D341Med (cell line): ENCODE measurements around the gene ETV4.

Experiments
- DNase-seq: peaks from one replicate; pipeline ENCODE4 v3.0.0; 2012; ENCODE audit warnings: low spot score

Gene ETV4

DNA sequence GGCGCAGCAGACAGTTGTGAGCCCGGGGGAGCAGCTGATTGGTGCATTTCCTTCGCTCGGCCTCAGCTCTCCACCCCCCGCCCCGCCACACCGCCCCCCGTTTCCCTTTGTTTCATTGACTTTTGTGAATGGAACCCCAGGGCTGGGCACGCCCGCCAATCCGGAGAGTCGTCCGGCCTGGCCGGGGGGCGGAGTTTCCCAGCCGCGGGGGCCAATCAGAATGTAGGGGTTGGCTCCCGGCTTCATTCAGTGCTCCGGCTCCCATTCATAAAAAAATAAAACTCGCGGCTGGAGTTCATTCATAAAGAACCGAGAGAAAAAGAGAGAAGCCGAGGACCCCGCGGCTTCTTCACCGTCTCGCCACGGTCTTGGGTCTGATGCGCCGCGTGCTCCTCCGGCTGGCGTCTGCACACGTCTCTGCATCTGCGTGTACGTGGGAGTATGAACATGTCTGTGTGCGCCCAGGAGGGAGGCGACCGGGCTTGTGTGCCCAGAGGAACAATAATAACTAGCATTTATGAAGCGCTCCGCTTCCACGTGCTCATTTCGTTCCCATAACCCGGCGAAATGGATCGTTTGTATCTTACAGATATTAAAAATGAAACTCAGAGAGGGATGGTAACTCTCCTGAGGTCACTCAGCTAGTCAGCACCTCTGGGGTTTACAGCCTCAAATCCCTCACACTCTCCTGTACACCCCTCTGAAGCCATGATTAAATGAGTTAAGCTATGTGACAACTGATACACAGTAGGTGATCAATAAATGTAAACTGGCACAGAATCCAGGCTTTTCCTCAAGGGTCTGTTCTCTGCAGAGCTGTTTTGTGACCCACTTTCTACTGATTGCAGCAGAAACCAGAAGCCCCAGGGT is at the start of gene ETV4:
ETV4 (minus strand) TSS at position 22 of the 870 bp plus-strand sequence. CDS start 723 bp downstream, outside the sequence.
- DNase-seq: peak; percentile 99

DNA sequence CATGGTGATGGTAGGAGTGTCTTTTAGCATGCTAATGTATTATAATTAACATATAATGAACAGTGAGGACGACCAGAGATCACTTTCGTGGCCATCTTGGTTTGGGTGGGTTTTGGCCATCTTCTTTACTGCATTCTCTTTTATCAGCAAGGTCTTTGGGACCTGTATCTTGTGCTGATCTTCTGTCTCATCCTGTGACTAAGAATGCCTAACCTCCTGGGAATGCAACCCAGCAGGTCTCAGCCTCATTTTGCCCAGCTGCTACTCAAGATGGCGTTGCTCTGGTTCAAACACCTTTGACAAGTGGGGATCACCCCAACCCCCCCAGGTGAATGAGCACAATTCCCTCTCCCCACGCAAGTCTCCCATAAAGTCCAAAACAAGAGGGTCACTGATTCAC is 49.3 kb upstream of the ETV4 start:
- DNase-seq: no peak

DNA sequence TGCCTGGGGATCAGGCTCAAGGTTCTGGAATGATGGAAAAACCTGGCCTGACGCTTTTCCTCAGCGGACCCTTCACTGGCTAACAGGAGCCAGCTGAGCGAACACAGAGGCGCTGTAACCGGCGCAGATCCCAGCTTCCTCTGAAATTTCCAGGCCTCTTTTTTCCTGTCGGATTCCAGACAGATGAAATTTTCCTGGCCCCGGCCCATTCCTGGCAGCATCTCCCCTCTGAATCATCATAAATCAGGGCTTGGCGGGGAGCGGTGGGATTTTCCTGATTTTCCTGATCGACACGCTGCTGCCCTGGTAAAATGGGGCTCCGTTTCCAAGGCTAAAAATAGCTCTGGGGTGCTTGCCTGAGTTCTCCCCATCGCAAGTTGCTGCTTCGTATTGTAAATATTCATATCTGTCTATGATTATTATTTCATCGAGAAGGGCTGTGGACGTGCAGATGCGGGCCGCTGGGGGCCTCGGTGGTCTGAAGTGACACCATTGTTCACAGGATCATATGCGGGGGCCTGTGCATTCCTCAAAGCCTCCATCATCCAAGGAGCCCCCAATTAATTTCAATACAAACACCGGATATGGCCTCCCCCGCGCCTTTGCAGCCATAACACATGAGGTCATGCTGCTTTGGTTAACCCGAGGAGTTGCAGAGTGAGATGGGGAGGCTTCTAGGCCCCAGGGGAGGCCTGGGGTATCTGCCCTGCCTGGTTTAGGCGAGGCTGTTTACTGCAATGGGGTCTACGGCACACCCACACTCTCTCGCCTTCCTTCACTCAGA is 45.8 kb upstream of the ETV4 start:
- no peak for DNase-seq

DNA sequence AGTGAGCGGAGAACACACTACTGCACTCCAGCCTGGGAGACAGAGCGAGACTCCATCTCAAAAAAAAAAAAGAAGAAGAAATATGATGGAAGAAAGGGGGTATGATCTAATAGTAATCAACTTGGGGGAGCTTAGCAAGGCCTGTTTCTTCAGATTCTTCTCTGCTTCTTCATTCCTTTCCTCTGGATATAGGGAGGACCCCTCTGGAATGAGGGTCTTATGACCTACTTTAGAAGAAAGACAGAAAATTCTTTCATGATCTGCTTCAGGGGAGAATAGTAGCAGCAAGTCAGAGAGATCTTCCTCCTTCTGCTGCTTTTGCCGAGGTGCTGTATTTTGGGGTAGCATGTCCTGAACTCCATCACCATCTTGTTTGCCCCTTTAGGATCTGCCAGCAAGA is 44.9 kb upstream of the ETV4 start:
- no peak for DNase-seq

DNA sequence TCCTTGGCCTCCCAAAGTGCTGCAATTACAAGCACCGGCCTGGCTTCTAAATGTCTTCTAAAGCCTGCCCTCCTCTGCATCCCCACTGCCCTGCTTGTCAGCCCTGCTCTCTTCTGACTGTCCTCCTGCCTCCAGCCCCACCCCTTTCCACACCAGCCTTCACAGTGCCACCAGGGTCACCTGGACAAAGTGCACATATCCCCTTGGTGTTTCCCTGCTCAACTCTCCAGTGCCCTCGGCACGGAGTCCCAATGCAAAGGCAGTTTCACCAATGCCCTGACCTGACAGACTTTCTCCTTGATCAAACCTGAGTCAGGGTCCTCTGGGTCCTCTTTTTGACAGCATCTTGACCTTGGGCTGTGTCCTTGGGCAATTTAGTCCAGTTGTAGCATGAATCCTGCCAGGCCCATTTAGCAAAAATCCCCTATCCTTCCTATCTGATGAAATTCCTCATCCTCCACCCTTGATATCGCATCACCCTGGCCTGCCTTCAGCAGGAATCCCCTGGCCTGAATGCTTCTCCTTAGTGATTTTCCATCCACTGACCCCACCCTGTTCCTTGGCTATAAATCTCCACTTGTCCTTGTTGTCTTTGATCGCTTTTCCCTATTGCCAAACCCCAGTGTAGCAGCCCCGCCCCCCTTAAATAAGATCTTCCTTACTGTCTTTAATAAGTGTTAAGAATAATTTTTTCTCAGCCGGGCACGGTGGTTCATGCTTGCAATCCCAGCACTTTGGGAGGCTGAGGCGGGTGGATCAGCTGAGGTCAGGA is 42.7 kb upstream of the ETV4 start:
- no peak for DNase-seq

DNA sequence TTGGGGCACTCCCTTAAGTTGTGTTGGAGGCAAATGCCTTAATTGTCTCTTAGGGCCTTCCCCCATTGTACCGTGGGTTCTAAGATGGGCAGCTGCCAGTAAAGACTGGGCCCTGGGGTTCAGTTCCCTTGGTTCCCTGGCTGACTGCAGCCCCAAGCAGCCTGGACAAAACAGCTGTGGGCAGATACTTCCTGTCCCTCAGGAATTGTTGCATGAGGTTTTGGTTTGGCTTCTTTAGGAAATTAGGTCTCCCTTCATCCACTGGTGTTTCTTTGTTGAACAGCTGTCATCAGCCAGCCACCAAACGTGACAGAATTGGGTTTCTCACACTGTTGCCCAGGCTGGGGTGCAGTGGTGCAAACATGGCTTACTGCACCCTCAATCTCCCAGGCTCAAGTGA is 42.0 kb upstream of the ETV4 start:
- DNase-seq: no peak

DNA sequence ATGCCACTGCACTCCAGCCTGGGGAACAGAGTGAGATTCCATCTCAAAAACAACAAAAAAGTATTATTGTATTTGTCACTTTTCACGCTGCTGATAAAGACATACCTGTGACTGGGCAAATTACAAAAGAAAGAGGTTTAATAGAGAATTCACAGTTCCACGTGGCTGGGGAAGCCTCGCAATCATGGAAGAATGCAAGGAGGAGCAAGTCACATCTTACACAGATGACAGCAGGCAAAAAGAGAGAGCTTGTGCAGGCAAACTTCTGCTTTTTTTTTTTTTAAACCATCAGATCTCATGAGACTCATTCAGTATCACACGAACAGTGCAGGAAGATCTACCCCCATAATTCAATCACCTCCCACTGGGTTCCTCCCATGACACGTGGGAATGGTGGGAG is 41.5 kb upstream of the ETV4 start:
- DNase-seq: no peak

DNA sequence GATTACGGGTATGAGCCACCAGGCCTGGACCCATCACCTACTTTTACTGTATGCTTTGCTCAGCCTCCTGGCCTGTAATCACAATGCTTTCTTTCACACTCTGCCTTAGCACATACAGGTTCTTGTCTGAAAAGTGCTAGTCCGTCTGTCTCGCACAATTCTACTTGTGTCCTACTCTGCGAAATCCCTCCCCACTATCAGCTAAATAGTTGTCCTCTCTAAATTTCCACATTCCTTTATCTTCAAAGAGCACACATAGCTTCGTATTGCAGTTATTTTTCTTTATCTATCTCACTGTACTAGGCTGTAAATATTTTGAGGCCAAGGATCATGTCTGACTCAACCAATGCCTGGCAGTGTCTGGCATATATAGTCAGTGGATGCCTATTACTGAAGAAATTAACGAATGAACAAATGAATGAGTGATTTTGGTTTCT is 38.5 kb upstream of the ETV4 start:
- no peak for DNase-seq

DNA sequence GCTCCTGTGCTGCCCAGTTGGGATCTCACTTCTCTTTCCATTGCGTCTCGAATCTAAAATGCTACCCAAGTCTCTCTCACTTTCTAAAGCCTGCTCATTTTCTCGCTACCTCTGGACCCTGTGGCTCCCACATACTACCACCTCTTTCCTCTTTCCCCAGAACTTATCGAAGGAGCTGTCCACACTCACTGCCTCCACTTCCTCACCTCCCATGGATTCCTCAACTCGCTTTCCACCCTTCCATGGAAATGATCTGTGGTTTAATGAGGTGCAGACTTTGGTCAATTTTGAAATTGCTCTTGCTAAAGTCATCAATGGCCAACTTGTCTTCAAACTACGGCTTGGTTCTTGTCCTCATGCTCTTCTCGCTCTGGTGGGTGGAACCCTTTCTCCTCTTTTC is 37.2 kb upstream of the ETV4 start:
- DNase-seq: no peak

DNA sequence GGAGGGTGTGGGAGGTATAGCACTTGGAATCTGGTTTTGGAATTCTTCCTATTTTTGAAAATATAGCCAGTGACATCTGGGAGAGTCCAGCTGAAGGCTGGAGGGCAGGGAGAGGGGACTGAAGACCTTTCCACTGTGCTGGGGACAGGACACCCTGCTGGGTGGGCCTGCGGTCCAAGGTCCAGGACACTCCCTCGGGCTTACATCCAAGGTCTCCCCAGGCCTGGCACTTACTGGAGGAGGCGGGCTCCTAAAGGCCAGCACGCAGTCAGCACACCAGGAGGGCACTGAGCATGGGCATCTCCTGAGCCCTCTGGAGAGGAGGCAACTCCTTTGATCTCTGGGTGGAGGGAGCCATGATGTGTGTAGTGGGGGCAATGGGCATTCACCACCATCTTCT is 35.5 kb upstream of the ETV4 start:
- no peak for DNase-seq

DNA sequence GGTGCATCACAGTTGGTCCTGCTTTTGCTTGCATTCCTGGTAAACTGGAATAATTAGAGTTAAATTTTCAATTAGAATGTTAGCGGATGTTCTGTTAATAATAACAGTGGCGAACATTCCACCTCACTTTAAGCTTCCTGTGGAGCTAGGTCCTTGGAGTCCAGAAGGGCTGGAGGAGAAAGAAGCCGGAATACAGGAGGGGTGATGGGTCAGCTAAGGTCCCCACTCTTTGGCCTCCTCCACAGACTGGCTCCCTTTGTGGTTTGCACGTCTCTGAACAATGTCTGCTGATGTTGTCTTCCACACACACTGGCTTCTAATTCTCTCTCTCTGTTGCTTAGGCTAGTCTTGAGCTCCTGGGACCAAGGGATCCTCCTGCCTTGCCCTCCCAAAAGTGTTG is 35.0 kb upstream of the ETV4 start:
- no peak for DNase-seq

DNA sequence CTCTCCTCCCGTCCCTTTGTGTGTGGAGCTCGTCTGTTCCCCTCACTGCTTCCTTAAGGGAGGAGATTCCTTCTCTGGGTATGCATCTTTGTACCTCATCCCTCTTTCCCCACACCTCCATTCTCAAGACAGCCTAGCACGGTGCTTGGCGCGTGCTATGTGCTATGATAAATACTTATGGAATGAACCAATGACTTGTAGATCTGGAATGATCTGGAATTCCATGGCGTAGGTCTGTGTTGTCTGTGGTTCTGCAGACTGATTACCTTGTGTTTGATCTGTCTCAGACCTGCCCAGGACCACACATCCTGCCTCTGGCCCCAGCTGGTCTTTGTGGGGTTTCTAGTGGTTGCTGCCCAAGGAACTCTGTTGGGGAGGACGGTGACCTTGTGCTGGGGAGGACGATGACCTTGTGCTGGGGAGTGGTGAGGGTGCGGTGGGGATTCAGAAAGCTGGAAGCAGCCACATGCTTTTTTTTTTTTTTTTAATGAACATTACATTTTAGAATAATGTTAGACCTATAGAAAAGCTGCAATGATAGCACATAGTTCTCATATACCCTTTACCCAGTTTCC is 33.5 kb upstream of the ETV4 start:
- no peak for DNase-seq

DNA sequence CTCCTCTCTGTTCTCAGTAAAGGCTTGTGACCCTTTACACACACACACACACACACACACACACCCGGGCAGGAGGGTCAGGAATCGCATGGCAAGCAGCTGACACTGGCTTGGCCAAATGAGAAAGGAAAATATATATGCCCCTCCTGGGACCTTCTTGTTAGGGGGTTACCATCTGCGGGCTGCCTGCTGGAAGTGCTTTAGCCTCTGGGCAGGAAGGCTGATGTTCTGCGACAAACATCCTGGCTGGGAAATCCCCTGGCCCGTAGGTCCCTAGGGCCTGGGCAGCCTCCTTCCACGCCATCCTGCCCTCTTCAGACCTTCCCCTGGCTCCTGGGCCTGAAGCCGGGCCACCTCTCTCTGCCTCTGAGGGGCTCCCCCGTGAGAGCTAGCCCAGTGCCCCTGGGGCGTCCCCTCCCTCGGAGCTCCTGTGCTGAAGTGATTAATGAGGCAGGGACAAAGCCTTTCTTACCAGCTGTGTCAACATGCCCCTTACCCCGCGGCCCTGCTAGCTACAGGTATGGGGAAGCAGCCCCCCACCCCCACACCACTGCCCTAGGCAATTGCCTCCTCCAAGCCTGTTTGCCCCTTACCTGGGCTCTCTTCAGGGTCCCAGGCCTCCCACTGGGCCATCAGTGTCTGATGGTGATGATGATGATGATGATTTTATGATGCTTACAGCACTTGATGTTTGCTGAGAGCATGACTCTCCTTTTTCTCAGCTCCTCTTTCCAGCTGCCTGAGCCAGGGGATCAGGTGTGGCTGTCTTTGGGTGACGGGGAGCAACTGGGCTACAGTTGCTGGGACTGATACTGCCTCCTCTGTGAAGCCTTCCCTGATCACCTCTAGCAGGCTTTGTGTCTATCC is 32.8 kb upstream of the ETV4 start:
- DNase-seq: no peak

DNA sequence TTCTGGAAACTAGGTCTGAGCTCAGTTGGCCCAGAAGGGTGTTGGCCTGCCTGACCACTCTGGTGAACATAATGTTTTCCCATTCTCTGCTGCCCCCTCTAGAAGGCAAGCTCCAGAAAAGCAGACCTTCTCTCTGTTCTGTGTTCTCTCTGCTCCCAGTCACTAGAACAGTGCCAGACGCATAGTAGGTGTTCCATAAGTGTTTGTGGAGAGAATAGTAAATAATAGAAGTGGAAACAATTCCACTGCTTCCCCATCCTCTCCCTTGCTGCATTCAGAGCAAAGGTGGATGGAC is 32.2 kb upstream of the ETV4 start:
- DNase-seq: no peak

DNA sequence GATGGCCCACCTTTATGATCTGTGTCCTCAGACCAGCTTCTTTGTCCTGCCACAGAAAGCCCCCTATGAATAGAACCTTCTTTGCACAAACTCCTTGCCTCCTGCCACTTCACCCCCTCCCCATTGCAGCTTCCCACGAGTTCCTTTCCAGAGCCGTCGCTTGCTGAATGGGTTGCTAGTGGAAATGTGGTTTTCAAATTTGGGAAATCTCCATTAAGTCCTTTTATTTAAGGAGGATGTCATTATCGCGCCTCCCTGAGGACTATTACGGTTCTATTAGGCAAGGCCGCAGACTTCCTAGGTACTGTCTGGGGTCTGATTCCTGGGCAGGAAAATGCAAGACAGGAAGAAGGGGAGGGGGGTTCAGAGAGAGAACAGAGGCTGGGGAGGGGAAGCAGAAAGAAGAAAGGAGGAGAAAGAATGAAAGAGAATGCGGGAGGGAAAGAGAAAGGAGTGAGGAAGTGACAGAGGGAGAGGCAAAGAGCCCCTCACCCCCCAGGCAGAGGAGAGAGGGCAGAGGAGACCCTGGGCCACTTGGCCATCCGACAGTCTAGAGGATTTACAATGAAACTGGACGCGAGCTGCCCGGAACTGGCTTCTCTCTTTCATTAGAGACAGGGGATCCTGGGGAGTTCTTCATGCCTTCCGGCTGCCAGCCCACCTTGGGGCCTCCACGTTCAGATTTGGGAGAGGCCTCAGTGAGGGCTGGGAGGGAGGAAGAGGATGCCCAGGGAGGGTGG is 31.7 kb upstream of the ETV4 start:
- no peak for DNase-seq

DNA sequence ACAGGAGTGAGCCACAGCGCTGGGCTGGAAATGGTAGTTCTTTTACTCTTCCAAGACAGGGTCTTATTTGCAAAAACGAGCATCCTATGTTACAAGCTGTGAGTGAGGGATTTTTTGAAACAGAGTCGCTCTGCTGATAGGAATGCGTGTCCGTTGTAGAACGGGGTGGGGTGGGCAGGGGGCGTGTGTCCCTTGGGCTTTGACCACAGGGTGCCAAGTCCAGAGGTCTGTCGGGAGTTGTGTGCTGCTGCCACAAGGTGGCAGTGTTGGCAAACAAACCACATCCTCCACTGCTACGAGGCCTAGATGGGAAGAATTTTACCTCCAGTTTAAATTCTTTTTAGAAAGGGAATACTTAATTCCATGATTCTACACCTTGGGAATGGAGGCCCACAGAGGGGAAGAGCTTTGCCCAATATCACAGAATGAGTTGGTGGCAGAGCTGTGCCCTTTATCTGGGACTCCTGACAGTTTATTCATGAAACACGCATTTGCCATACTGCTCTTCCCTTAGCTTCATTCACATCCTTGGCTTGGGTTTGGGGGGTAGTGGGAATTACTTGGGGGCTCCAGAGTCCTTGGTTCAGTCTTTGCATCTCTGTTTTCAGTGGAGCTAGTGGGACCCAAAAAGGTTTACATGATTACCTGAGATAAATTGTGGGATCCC is 30.6 kb upstream of the ETV4 start:
- DNase-seq: peak; percentile 89

DNA sequence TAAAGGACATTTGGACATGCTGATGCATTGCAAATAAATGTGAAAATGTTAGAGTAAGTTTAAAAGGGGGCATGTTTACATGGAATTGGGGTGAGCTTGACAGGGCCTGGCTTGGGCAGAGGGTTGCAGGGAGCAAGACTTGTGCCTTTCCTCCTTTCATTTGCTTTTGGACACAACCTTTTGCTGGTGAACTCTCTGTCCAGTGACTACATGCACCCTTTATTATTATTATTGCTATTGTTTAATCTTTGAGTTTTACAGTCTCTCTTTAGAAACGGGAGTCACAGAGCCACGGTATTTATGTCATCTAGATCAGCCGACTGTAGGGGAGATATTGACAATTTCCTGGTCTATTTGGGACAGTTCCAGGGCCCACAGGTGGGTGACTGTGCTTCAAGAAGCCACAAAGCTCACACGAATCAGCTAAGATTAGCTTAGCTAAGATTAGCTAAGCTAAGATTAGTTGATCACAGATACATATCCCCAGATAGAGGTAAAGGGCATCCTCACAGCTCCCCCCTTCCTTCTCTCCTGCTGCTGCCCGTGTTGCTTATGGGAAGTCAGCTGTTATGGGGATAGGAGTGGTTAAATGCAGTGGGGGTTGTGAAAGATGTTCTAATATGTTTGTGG is 28.9 kb upstream of the ETV4 start:
- no peak for DNase-seq

DNA sequence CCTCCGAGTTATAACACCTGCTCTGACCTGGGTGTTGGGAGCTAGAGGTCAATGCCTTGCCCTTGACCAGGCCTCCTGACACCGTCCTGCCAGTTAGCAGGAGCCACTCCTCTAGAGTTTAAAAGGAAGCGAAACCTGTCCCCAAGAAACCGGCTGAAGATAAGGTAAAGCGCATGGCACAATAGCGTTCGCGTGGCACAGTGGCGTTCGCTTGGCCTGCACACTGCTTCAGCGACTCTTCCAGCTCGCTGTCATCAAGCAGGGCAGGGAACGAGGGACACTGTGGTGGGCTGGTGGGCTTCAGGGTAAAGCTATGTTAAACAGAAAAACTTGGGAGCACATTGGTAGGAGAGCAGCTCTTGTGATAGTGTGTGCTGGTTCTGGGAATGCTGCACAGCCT is 28.2 kb upstream of the ETV4 start:
- DNase-seq: no peak

DNA sequence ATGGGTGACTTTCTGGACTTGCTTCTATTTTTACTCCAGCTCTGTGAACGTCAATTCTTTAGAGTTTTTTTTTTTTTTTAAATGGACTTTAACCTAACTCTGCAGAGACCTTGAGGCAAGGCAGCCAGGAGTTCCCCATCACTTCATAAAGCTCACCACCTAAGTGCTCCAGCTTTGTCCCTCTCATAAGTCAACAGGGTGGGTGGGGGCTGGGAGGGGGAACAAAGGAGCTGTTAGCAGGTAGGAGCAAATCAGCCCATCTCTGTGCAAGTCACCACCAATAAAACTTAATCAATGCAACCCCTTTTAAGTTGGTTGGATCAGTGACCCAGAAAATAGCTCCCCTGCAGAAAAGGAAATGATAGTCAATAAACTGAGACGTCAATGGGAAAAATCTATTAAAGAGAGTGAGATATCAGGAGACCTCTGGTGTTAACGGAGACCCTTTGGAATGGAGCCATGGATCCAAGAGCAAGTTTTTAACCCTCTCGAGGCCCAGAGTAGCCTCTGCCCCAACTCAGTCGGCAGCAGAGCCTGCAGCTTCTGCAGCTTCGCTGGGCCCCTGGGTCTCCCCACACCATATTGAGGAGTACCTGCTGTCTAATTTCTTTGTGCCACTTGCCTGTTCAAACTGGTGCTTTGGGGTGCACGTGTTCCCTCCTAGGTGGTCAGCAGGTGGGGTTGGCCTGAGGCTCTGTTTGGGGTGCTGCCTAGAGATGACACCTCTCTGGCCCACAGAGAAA is 27.6 kb upstream of the ETV4 start:
- DNase-seq: no peak
